OCI-LY1 (cell line): ENCODE results near the gene CTXND2.

Experiments used
- H2AFZ ChIP-seq: fragments of 200-600 bp; sonication (generic), shearing (Covaris generic); 2 replicates; pipeline ENCODE4 v1.6.0; 2014; ENCODE audit warnings: antibody characterized with exemption, mild to moderate bottlenecking, low read length
- H3F3A ChIP-seq: fragments of 200-600 bp; sonication (generic), shearing (Covaris generic); 2 replicates; pipeline ENCODE4 v1.6.0; 2014; ENCODE audit warnings: mild to moderate bottlenecking, antibody characterized with exemption, low read length, moderate library complexity; ENCODE audit not compliant: insufficient read depth
- H3K27ac ChIP-seq: fragments of 200-600 bp; sonication (generic); 2 replicates; pipeline ENCODE4 v1.5.1; 2014; ENCODE audit warnings: low read length, mixed run types, mild to moderate bottlenecking, low read depth; ENCODE audit not compliant: poor library complexity, severe bottlenecking
- H3K27me3 ChIP-seq: fragments of 200-600 bp; sonication (generic); 2 replicates; pipeline ENCODE4 v1.6.0; 2014; ENCODE audit warnings: antibody characterized with exemption, mild to moderate bottlenecking, low read length, moderate library complexity; ENCODE audit not compliant: insufficient read depth
- H3K36me3 ChIP-seq: fragments of 200-600 bp; sonication (generic); 2 replicates; pipeline ENCODE4 v1.6.1; 2014; ENCODE audit warnings: mild to moderate bottlenecking, antibody characterized with exemption, low read length, moderate library complexity, mixed read lengths; ENCODE audit not compliant: insufficient read depth
- H3K4me1 ChIP-seq: fragments of 200-600 bp; sonication (generic); 2 replicates; pipeline ENCODE4 v1.5.1; 2014; ENCODE audit warnings: mild to moderate bottlenecking, low read length, moderate library complexity; ENCODE audit not compliant: insufficient read depth, severe bottlenecking
- H3K4me2 ChIP-seq: fragments of 200-600 bp; sonication (generic), shearing (Covaris generic); 2 replicates; pipeline ENCODE4 v1.6.1; 2014; ENCODE audit warnings: low read length
- H3K4me3 ChIP-seq: fragments of 200-600 bp; sonication (generic); 2 replicates; pipeline ENCODE4 v1.5.1; 2014; ENCODE audit warnings: low read length, low read depth, mild to moderate bottlenecking, mixed read lengths; ENCODE audit not compliant: poor library complexity, severe bottlenecking
- H3K79me2 ChIP-seq: fragments of 200-600 bp; shearing (Covaris generic); 2 replicates; pipeline ENCODE4 v1.6.1; 2016; ENCODE audit warnings: mixed run types, low read length, mixed read lengths; ENCODE audit not compliant: insufficient read depth
- H3K9ac ChIP-seq: fragments of 200-600 bp; sonication (generic), shearing (Covaris generic); 2 replicates; pipeline ENCODE4 v1.6.1; 2014; ENCODE audit warnings: mild to moderate bottlenecking, low read length, mixed read lengths
- H3K9me2 ChIP-seq: fragments of 200-600 bp; sonication (generic), shearing (Covaris generic); 2 replicates; pipeline ENCODE4 v1.6.1; 2014; ENCODE audit warnings: low read depth, mild to moderate bottlenecking, low read length, mixed read lengths
- H3K9me3 ChIP-seq: fragments of 200-600 bp; shearing (Covaris generic); 2 replicates; pipeline ENCODE4 v1.6.1; 2014; ENCODE audit warnings: low read length, mixed read lengths
- H4K20me1 ChIP-seq: fragments of 200-600 bp; sonication (generic), shearing (Covaris generic); 2 replicates; pipeline ENCODE4 v1.6.0; 2016; ENCODE audit warnings: mild to moderate bottlenecking, low read length; ENCODE audit not compliant: insufficient read depth
- CTCF ChIP-seq: fragments of 200-600 bp; sonication (generic), shearing (Covaris generic); IDR thresholded peaks from 2 replicates; pipeline ENCODE4 v1.5.1; 2017; ENCODE audit warnings: mild to moderate bottlenecking, antibody characterized with exemption, low read length, moderate library complexity, mixed read lengths
- EZH2 ChIP-seq: fragments of 200-600 bp; sonication (generic), shearing (Covaris generic); IDR thresholded peaks from 2 replicates; pipeline ENCODE4 v1.8.0; 2017; ENCODE audit warnings: borderline replicate concordance, mixed run types, mild to moderate bottlenecking, antibody characterized with exemption, low read length, moderate library complexity, mixed read lengths

CTXND2 gene

GRCh38 chr1:150909585-150910180 lies 22.7 kb downstream of the CTXND2 start:
- H3F3A ChIP-seq = no peaks in the 10 kb centered on the region
- no peak overlapping the region for H2AFZ ChIP-seq
- H3K9me3 ChIP-seq = peaks cover 6% of the 10 kb centered on the region; the same call in 1 of the 2 replicates
- no peak overlapping the region for H3K27ac ChIP-seq
- H3K9me2 ChIP-seq = no peaks in the 10 kb centered on the region
- no peaks in the 10 kb centered on the region for H3K4me1 ChIP-seq
- no peak overlapping the region for H3K4me2 ChIP-seq
- H3K27me3 ChIP-seq = no peaks in the 10 kb centered on the region
- no peak overlapping the region for H3K4me3 ChIP-seq
- TF ChIP-seq EZH2 (no peak), CTCF (no peak)
- no peak overlapping the region for H3K9ac ChIP-seq
- H4K20me1 ChIP-seq = no peaks in the 10 kb centered on the region
- H3K36me3 ChIP-seq = no peaks in the 10 kb centered on the region
- H3K79me2 ChIP-seq = no peaks in the 10 kb centered on the region

DNA sequence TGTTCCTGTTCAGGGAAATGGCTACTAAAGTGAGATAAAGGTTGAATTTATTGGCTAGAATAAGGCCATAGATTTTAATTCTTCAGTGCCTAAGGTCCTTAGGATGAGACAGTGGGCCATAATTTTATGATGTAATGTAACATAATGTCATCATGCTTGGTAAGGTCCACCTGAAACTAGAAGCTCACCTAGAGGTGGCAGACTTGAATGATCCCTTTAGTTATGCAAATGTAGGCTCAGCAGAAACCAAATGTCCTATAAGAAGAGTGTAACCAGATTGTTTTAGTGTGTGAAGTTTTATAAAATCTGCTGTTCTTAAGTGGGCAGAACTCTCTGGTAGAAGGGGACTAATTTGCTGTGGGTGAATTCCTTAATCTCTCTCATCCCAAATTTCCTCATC lies 25.7 kb downstream of the CTXND2 start:
- Histone ChIP-seq H3K9me3 (peaks cover 6% of the 10 kb centered on the region; the same call in 1 of the 2 replicates), H2AFZ (no peak overlapping the region), H3K27me3 (no peaks in the 10 kb centered on the region), H3K79me2 (no peaks in the 10 kb centered on the region), H3K9ac (no peak overlapping the region), H4K20me1 (no peaks in the 10 kb centered on the region), H3K9me2 (no peaks in the 10 kb centered on the region), H3K4me2 (no peak overlapping the region), H3F3A (no peaks in the 10 kb centered on the region), H3K36me3 (no peaks in the 10 kb centered on the region), H3K27ac (no peak overlapping the region), H3K4me1 (no peaks in the 10 kb centered on the region), H3K4me3 (no peak overlapping the region)
- no peak for TF ChIP-seq CTCF
- TF ChIP-seq EZH2 = no peak

GRCh38 chr1:150917387-150917786 lies 30.5 kb downstream of the CTXND2 start:
- H3K27ac ChIP-seq = no peak overlapping the region
- H3K4me2 ChIP-seq = no peak overlapping the region
- H3K4me1 ChIP-seq = peaks cover 3% of the 10 kb centered on the region
- no peaks in the 10 kb centered on the region for H3K9me2 ChIP-seq
- H3F3A ChIP-seq = no peaks in the 10 kb centered on the region
- no peaks in the 10 kb centered on the region for H3K27me3 ChIP-seq
- H2AFZ ChIP-seq = no peak overlapping the region
- no peak overlapping the region for H3K4me3 ChIP-seq
- no peaks in the 10 kb centered on the region for H4K20me1 ChIP-seq
- H3K9ac ChIP-seq = no peak overlapping the region
- no peak for TF ChIP-seq CTCF
- H3K9me3 ChIP-seq = no peaks in the 10 kb centered on the region
- H3K79me2 ChIP-seq = no peaks in the 10 kb centered on the region
- no peaks in the 10 kb centered on the region for H3K36me3 ChIP-seq
